Activated CD4-positive, CD25-positive, alpha-beta regulatory T cell treated with anti-CD3 and anti-CD28 coated beads, Interleukin-2, amount 50 U/mL, for 24 hours (primary cell): Measurements from ENCODE around the gene EFNA1.

Experiments
- ATAC-seq, 2 donors: fragments of 150-1000 bp; cut with Tn5 transposase; one replicate each; pipeline ENCODE4 v1.10.0; 2021; ENCODE audit warnings: mild to moderate bottlenecking in 1 of 2, moderate library complexity in 1 of 2

EFNA1 gene, protein sequence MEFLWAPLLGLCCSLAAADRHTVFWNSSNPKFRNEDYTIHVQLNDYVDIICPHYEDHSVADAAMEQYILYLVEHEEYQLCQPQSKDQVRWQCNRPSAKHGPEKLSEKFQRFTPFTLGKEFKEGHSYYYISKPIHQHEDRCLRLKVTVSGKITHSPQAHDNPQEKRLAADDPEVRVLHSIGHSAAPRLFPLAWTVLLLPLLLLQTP

DNA sequence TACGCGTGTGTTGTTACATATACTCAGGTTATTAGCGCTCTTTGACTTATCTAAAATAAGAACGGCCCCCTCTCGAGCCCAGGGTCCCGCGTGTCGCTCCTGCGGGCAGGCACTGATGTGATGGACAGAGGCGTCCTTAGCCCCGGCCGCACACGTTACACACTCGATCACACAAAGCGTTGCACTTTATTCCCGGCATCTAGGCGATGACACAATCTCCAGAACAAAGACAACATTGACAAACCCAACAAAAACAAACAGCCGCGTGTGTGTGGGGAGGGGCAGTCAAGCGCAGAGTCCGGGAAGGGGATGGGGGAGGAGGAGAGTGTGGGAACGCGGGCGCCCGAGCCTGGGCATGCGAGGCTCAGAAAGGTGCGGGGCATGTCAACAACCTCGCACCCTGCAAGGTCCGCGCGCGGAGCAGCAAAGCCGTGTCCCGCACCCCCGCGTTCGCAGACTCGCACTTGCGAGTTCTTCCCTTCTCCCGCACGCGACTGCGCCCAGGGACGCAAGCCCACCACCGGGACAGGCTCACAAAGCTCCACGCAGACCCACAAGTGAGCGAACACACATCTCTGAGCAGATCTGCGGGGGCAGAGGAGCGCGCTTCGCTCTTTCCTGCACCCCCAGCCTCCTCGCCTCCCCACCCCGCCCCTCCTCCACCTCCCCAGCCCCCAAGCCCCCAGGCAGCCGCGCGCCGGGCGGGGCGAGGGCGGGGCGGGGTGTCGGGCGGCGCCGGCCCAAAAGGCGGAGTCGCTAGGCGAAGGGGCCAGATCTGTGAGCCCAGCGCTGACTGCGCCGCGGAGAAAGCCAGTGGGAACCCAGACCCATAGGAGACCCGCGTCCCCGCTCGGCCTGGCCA, at the start of gene EFNA1:
TSS of gene EFNA1 (plus strand) at position 772 of the 862 bp plus-strand sequence. CDS start 102 bp downstream, outside the sequence.
- ATAC-seq = peak; percentile 51 to 65

GRCh38 chr1:155078469-155079209, 49.0 kb upstream of the EFNA1 start, which contains the start of gene EFNA3:
Gene EFNA3 (plus strand): TSS chr1:155078837. CDS start chr1:155078942, 105 bp downstream.
- ATAC-seq = peak; percentile 25 to 39

DNA sequence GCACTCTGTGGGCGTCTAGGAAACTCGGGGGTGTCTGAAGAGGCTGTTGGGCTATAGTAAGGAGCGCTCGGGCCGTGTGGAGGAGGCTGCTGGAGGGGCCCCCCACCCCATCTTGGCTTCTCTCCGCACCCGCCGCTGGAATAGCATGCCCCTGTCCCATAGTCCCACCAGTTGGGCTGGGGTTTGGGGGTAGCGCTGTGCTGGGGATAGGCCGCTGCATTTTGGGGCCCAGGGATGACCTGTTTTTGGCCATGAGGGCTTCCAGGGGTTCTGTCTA, 48.5 kb upstream of the EFNA1 start:
- no peak for ATAC-seq

DNA sequence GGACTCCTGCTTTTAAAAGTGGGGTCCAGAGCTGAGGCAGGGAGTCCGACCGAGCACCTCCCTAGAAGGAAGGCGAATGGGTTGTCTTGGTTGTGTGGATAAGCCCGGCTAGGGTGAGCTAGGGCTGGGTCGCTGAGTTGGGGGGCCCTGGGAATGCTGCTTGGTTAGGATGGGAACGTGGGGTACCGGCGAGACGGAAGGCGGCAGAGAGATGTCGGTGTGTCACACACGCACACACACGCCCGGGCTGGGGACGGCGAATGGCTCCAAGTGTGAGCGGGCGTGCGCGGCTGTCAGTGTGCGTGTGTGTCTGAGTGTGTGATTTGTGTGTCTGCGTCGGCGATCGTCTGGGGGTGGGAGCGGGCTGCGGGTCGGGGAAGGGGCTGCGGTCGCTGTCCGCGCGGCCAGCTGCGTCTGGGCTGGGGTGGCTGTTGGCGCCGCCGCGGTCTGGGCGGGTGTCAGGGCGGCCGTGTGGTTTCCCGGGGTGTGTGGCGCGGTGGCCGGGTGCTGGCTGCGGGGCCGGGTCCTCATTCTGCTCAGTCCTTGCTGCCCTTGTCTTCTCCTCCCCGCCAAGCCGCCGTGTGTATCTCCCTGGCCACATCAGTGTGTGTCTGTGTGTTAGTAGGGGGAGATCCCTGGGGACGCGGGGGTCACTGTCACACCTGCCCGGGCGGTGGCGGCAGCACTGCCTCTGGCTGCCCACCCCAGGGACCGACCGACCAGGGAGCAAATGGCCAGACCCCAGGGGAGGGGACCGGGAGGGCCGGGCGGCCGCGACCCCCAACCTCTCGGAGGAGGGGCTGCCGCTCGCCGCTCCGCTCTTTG, 48.0 kb upstream of the EFNA1 start:
- no peak for ATAC-seq

GRCh38 chr1:155080312-155081228, 47.1 kb upstream of the EFNA1 start:
- ATAC-seq = no peak

GRCh38 chr1:155081472-155082300, 46.0 kb upstream of the EFNA1 start:
- no peak for ATAC-seq

GRCh38 chr1:155082301-155083051, 45.2 kb upstream of the EFNA1 start:
- ATAC-seq = no peak

DNA sequence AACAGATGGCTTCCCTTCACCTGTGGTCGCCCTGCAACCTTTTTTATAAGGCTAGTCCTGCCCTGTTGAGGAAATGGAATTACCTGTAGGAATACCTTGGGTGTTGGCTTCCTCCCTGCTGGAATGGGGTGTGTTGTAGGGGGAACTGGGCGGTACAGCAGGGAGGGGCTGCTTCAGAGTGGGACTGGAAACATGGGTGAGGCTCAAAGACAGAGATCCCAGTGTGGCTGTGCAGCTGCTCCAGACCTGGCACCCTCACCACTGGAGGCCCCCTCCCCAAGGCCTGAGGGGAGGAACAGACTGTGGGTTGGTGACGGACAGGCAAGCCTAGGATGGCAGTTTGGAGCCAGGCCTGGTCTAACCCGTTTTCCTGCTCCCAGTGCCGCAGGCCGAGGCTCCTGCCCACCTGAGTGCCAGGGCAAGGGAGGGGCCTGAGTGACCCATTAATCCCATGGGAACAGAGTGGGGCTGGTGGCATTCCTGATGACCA, 44.6 kb upstream of the EFNA1 start:
- ATAC-seq = no peak

- no peak for ATAC-seq
Measured at GRCh38 chr1:155083865-155084721, 43.6 kb upstream of the EFNA1 start.

- peak; percentile 84 to 86 for ATAC-seq
Measured at GRCh38 chr1:155084722-155085503, 42.8 kb upstream of the EFNA1 start.

DNA sequence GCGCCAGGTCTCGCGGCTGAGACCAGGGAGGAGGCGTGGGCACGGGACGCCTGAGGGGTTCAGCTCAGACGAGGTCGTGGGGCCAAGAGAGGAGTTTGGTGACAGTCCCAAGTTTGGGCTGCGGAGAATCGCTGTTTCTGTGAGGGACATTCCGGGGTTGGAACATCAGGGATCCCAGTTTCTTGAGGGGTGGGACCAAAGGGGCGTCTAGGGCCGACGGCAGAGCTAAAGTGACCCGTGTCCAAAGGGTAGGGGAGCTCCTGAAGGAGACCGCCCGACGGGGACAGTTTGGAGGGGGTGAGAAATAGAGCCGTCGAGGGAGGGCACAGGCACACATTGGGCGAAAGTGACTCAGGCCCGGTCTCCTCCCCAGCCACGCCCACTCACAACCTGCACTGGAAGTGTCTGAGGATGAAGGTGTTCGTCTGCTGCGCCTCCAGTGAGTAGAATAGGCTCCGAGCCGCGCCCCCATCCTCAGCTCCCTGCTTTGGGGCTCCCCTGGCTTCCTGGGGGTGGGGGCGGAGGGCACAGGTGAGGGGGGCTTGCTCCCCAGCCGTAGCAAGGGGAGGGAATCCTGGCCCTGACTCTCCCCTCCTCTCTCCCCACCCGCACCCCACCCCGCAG, 42.1 kb upstream of the EFNA1 start:
- ATAC-seq = peak; percentile 42 to 49

DNA sequence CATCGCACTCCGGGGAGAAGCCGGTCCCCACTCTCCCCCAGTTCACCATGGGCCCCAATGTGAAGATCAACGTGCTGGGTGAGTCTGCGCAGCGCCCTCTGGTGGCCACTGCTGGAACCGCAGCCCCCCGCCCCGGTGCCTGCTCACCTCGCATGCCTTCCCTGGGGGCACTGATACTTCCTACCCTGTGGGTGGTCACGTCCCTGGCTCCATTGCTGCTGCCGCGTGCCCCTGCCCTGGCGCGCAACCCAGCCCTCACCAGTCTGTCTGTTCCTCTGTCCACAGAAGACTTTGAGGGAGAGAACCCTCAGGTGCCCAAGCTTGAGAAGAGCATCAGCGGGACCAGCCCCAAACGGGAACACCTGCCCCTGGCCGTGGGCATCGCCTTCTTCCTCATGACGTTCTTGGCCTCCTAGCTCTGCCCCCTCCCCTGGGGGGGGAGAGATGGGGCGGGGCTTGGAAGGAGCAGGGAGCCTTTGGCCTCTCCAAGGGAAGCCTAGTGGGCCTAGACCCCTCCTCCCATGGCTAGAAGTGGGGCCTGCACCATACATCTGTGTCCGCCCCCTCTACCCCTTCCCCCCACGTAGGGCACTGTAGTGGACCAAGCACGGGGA, 41.4 kb upstream of the EFNA1 start:
- peak in 1 of 2 donors; percentile 8 for ATAC-seq

DNA sequence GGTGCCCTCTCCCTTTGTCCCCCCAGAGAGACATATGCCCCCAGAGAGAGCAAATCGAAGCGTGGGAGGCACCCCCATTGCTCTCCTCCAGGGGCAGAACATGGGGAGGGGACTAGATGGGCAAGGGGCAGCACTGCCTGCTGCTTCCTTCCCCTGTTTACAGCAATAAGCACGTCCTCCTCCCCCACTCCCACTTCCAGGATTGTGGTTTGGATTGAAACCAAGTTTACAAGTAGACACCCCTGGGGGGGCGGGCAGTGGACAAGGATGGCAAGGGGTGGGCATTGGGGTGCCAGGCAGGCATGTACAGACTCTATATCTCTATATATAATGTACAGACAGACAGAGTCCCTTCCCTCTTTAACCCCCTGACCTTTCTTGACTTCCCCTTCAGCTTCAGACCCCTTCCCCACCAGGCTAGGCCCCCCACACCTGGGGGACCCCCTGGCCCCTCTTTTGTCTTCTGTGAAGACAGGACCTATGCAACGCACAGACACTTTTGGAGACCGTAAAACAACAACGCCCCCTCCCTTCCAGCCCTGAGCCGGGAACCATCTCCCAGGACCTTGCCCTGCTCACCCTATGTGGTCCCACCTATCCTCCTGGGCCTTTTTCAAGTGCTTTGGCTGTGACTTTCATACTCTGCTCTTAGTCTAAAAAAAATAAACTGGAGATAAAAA, 40.7 kb upstream of the EFNA1 start:
- ATAC-seq = no peak

DNA sequence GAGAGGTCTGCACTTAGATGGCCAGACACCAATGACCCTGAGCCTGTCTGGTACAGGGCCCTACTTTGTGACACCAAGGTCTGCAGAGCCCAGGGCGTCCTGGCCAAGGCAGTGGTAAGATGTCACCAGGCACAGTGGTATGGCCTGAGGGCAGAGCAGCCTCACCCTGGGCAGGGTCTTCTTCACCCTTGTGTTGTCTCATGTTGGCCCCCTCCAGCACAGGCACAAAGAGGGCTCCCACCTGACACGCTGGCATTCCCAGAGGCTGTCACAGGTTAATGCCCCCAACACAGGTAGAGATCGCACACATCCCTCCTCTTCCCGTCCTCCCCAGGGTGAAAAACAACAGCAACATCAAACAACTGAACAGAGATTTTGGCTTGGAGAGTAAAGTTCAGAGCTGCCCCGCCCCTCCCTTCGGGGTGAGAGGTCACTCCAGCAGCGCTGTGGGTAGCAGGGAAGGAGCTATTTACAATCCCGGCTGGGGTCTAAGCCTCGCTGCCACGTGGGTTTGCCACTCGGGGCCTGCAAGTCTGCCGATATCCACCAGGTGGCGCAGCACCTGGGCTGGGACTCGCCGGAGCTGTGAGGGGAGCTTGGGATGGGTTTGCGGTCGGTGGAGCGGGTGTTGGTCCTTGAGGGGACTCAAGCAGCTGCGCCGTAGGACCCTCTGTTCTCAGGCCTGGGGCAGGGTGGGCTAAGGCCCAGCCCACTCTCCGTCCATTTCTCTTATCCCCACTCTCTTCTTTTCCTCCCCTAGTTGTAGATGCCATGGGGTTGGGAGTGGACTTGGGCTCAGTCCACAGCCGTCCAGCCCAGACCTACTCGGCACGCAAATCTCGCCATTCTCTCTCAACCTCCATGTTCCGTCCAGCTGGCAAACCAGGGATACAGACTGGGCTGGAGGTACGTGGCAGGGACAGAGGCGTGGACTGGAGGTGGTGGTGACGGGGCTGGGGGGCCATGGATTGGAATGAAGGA, 36.3 kb upstream of the EFNA1 start:
- peak; percentile 68 to 80 for ATAC-seq

- no peak for ATAC-seq
Measured at GRCh38 chr1:155092131-155092530, 35.5 kb upstream of the EFNA1 start.
